OCI-LY1 (cell line): ENCODE results near the gene SAPCD1.

Experiments used
- H2AFZ ChIP-seq: fragments of 200-600 bp; sonication (generic), shearing (Covaris generic); 2 replicates; pipeline ENCODE4 v1.6.0; 2014; ENCODE audit warnings: antibody characterized with exemption, mild to moderate bottlenecking, low read length
- H3F3A ChIP-seq: fragments of 200-600 bp; sonication (generic), shearing (Covaris generic); 2 replicates; pipeline ENCODE4 v1.6.0; 2014; ENCODE audit warnings: mild to moderate bottlenecking, antibody characterized with exemption, low read length, moderate library complexity; ENCODE audit not compliant: insufficient read depth
- H3K27ac ChIP-seq: fragments of 200-600 bp; sonication (generic); 2 replicates; pipeline ENCODE4 v1.5.1; 2014; ENCODE audit warnings: low read length, mixed run types, mild to moderate bottlenecking, low read depth; ENCODE audit not compliant: poor library complexity, severe bottlenecking
- H3K27me3 ChIP-seq: fragments of 200-600 bp; sonication (generic); 2 replicates; pipeline ENCODE4 v1.6.0; 2014; ENCODE audit warnings: antibody characterized with exemption, mild to moderate bottlenecking, low read length, moderate library complexity; ENCODE audit not compliant: insufficient read depth
- H3K36me3 ChIP-seq: fragments of 200-600 bp; sonication (generic); 2 replicates; pipeline ENCODE4 v1.6.1; 2014; ENCODE audit warnings: mild to moderate bottlenecking, antibody characterized with exemption, low read length, moderate library complexity, mixed read lengths; ENCODE audit not compliant: insufficient read depth
- H3K4me1 ChIP-seq: fragments of 200-600 bp; sonication (generic); 2 replicates; pipeline ENCODE4 v1.5.1; 2014; ENCODE audit warnings: mild to moderate bottlenecking, low read length, moderate library complexity; ENCODE audit not compliant: insufficient read depth, severe bottlenecking
- H3K4me2 ChIP-seq: fragments of 200-600 bp; sonication (generic), shearing (Covaris generic); 2 replicates; pipeline ENCODE4 v1.6.1; 2014; ENCODE audit warnings: low read length
- H3K4me3 ChIP-seq: fragments of 200-600 bp; sonication (generic); 2 replicates; pipeline ENCODE4 v1.5.1; 2014; ENCODE audit warnings: low read length, low read depth, mild to moderate bottlenecking, mixed read lengths; ENCODE audit not compliant: poor library complexity, severe bottlenecking
- H3K79me2 ChIP-seq: fragments of 200-600 bp; shearing (Covaris generic); 2 replicates; pipeline ENCODE4 v1.6.1; 2016; ENCODE audit warnings: mixed run types, low read length, mixed read lengths; ENCODE audit not compliant: insufficient read depth
- H3K9ac ChIP-seq: fragments of 200-600 bp; sonication (generic), shearing (Covaris generic); 2 replicates; pipeline ENCODE4 v1.6.1; 2014; ENCODE audit warnings: mild to moderate bottlenecking, low read length, mixed read lengths
- H3K9me2 ChIP-seq: fragments of 200-600 bp; sonication (generic), shearing (Covaris generic); 2 replicates; pipeline ENCODE4 v1.6.1; 2014; ENCODE audit warnings: low read depth, mild to moderate bottlenecking, low read length, mixed read lengths
- H3K9me3 ChIP-seq: fragments of 200-600 bp; shearing (Covaris generic); 2 replicates; pipeline ENCODE4 v1.6.1; 2014; ENCODE audit warnings: low read length, mixed read lengths
- H4K20me1 ChIP-seq: fragments of 200-600 bp; sonication (generic), shearing (Covaris generic); 2 replicates; pipeline ENCODE4 v1.6.0; 2016; ENCODE audit warnings: mild to moderate bottlenecking, low read length; ENCODE audit not compliant: insufficient read depth
- CTCF ChIP-seq: fragments of 200-600 bp; sonication (generic), shearing (Covaris generic); IDR thresholded peaks from 2 replicates; pipeline ENCODE4 v1.5.1; 2017; ENCODE audit warnings: mild to moderate bottlenecking, antibody characterized with exemption, low read length, moderate library complexity, mixed read lengths
- EZH2 ChIP-seq: fragments of 200-600 bp; sonication (generic), shearing (Covaris generic); IDR thresholded peaks from 2 replicates; pipeline ENCODE4 v1.8.0; 2017; ENCODE audit warnings: borderline replicate concordance, mixed run types, mild to moderate bottlenecking, antibody characterized with exemption, low read length, moderate library complexity, mixed read lengths

The SAPCD1 gene

GRCh38 chr6:31750411-31751022 lies 11.9 kb upstream of the SAPCD1 start:
- no peaks in the 10 kb centered on the region for H4K20me1 ChIP-seq
- H3K4me2 ChIP-seq: no peak overlapping the region
- no peak for TF ChIP-seq EZH2
- no peak for TF ChIP-seq CTCF
- no peaks in the 10 kb centered on the region for H3F3A ChIP-seq
- no peaks in the 10 kb centered on the region for H3K9me3 ChIP-seq
- H3K27ac ChIP-seq: no peak overlapping the region
- no peaks in the 10 kb centered on the region for H3K79me2 ChIP-seq
- no peaks in the 10 kb centered on the region for H3K4me1 ChIP-seq
- no peak overlapping the region for H2AFZ ChIP-seq
- no peaks in the 10 kb centered on the region for H3K27me3 ChIP-seq
- H3K9me2 ChIP-seq: no peaks in the 10 kb centered on the region
- H3K9ac ChIP-seq: no peak overlapping the region
- H3K4me3 ChIP-seq: no peak overlapping the region
- peaks cover 26% of the 10 kb centered on the region for H3K36me3 ChIP-seq

- TF ChIP-seq EZH2: no peak
- TF ChIP-seq CTCF: no peak
- Histone ChIP-seq H3K79me2 (no peaks in the 10 kb centered on the region), H3K4me3 (no peak overlapping the region), H3K9me2 (no peaks in the 10 kb centered on the region), H3K9me3 (no peaks in the 10 kb centered on the region), H3K27ac (no peak overlapping the region), H3K9ac (no peak overlapping the region), H3K4me2 (no peak overlapping the region), H3K36me3 (peaks cover 16% of the 10 kb centered on the region; the same call in 1 of the 2 replicates), H3K27me3 (no peaks in the 10 kb centered on the region), H2AFZ (no peak overlapping the region), H3F3A (no peaks in the 10 kb centered on the region), H4K20me1 (no peaks in the 10 kb centered on the region), H3K4me1 (no peaks in the 10 kb centered on the region)
These were observed 9.6 kb upstream of the SAPCD1 start for GRCh38 chr6:31752739-31753319.

GRCh38 chr6:31758281-31758680 lies 4.2 kb upstream of the SAPCD1 start:
- Histone ChIP-seq H3K79me2 (no peaks in the 10 kb centered on the region), H3K4me1 (no peaks in the 10 kb centered on the region), H3K27me3 (no peaks in the 10 kb centered on the region), H2AFZ (no peak overlapping the region), H3K9ac (no peak overlapping the region), H4K20me1 (no peaks in the 10 kb centered on the region), H3K4me3 (no peak overlapping the region), H3K9me2 (no peaks in the 10 kb centered on the region), H3K27ac (no peak overlapping the region), H3K4me2 (no peak overlapping the region), H3K9me3 (no peaks in the 10 kb centered on the region), H3F3A (no peaks in the 10 kb centered on the region), H3K36me3 (peaks cover 55% of the 10 kb centered on the region)
- TF ChIP-seq EZH2 (no peak), CTCF (no peak)
